ENCODE data around the gene PLCL2.

- TF ChIP-seq CTCF (IDR thresholded peaks at IDR 0.05) (no peak), POLR2A (IDR thresholded peaks at IDR 0.05) (no peak)
Observed at GRCh38 chr3:17030956-17031652, 146.3 kb downstream of the PLCL2 start.
